Stimulated activated CD4-positive, alpha-beta T cell treated with anti-CD3 and anti-CD28 coated beads, Interleukin-12 subunit alpha, Interleukin-12 subunit beta, amount 100 ng/mL, for 4 hours (primary cell): ENCODE data around the gene TJAP1.

ENCODE experiments used
- DNase-seq: peaks from one replicate; pipeline ENCODE4 v3.0.0-alpha.2; 2020

Gene TJAP1, protein sequence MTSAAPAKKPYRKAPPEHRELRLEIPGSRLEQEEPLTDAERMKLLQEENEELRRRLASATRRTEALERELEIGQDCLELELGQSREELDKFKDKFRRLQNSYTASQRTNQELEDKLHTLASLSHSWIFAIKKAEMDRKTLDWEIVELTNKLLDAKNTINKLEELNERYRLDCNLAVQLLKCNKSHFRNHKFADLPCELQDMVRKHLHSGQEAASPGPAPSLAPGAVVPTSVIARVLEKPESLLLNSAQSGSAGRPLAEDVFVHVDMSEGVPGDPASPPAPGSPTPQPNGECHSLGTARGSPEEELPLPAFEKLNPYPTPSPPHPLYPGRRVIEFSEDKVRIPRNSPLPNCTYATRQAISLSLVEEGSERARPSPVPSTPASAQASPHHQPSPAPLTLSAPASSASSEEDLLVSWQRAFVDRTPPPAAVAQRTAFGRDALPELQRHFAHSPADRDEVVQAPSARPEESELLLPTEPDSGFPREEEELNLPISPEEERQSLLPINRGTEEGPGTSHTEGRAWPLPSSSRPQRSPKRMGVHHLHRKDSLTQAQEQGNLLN

DNA sequence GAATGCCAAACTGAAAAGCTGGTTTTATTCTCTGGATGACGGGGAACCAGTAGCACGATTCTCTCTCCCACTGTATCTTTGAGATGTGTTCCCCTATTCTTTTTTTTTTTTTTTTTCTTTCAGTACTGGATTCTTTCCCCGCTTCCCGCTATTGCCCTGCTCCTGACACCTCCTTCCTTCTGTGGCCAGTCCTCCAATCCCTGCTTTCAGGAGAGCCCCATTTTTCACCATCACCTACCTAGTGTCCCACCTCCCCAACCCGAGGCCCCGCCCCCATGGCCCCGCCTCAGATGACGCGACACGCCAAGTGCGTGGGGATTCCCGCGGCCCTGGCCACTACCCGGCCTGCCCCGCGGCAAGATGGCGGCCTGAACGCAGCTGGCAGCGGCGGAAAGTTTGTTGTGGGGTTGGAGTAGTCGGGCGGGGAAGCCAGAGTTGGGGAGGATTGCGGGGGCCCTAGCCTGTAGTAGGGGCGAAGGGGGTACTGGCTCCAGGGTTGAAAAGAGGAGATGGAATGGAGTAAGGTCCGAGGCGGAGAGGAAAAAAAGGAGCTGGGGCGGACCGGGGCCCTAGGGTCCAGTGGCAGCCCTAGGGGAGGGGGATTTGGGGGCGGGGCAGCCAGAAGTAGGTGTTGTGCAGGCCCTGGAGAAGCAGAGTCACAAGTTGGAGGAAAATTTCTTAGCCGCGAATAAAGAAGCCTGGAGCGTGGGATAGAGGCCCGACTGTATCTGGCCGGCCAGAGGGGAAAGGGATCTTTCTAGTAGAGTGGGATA is at the start of gene TJAP1:
Gene TJAP1 (plus strand): TSS at position 336 of the 773 bp plus-strand sequence. CDS start 21,432 bp downstream, outside the sequence.
- peak; percentile 99 for DNase-seq

DNA sequence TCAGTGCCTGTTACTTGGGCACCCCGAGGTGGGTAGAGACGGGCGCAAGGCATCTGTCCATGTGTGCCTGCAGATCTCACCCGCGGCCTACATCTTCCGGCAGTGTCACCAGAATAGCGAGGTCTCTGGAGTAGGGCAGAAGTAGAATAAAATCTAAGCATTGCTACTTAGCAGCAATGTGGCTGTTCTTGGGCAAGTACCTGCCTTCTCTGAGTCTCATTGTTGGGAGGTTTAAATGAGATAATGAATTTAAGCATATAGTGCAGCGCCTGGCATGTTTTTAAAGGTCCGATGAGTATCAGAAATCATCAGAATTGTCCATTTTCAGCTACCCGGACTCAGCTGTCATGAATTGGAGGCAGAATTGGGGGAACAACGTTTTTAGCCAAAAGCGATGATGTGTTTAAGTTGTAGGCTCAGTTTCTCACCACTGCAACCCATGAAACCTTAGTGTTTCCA is 49.2 kb upstream of the TJAP1 start:
- no peak for DNase-seq

DNA sequence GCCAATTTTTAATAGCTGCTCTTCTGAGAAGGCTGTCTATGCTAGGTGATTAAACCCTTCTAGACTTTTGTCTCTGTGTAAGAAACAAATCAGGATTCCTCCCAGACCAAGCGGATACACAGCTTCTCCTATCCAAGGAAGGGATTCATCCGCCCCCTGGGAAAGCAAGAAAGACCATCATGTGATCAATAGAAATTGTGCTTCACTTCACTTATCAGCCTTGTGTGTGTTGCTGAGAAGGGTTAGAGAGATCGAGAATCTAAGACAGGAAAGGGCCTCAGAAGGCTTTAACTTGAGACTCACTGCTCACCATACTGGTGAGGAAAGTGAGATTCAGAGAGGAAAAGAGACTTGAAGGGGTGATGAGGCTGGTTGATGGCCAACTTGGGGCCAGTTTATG is 48.5 kb upstream of the TJAP1 start:
- DNase-seq, result no peak

DNA sequence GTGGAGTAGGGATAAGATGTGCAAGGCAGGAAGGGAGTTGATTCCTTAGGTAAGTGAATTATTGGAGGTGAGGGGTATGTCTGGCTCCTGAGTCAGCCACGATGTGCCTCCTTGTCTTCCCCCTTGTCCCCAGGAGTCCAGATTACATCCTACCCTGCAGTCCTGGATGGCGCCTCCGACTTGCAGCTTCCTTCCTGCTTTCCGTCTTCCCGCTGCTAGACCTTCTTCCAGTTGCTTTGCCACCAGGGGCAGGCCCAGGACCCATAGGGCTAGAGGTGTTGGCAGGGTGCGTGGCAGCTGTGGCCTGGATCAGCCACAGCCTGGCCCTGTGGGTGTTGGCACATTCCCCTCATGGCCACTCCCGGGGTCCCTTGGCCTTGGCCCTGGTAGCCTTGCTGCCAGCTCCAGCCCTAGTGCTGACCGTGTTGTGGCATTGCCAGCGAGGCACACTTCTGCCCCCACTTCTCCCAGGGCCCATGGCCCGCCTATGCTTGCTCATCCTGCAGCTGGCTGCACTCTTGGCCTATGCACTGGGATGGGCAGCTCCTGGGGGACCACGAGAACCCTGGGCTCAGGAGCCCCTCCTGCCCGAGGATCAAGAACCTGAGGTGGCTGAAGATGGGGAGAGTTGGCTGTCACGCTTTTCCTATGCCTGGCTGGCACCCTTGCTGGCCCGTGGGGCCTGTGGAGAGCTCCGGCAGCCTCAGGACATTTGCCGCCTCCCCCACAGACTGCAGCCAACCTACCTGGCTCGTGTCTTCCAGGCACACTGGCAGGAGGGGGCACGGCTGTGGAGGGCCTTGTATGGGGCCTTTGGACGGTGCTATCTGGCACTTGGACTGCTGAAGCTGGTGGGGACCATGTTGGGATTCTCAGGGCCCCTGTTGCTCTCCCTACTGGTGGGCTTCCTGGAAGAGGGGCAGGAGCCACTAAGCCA is 45.1 kb upstream of the TJAP1 start:
- DNase-seq, result no peak

DNA sequence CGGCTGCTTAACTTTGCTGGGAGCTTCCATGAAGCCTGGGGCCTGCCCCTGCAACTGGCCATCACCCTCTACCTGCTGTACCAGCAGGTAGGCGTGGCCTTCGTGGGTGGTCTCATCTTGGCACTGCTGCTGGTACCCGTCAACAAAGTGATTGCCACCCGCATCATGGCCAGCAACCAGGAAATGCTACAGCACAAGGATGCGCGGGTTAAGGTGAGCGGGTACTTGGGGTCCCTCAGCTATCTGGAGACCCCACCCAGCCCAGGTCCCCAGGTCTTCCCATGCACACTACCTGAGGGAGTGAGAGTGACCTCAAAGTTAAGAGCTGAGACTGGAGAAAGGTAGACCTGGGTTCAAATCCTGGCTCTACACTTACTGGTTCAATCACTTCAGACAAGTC is 44.2 kb upstream of the TJAP1 start:
- DNase-seq, result no peak

DNA sequence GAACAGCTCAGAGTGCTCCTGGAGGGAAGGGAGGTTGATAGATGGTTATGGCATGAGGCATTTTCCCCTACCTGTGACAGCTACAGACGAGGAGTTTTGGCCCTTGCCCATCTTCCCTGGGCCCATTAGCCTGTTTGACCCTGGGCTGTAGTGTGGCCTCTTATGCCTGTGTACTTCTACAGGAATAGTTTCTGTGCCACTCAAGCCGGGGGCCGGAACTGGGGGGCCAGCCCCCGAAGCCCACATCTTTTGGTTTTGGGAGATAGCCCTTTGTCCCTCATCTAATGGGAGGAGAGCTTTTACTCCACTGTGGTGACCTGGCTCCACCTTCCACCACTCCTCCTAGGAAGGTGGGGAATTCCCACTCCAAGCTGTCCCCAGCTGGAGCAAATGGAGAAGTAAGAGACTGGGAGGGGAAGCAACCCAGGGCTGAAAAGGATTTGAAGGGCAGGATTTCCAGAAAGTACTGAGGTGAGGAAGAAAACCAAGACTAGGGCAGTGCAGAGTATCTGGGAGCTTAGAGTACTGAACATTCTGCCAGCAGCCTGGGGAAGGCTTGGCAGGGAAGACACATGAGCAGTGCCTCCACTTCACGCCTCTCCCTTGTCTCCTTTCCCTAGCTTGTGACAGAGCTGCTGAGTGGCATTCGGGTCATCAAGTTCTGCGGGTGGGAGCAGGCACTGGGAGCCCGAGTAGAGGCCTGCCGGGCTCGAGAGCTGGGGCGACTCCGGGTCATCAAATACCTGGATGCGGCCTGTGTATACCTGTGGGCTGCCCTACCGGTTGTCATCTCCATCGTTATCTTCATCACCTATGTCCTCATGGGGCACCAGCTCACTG is 43.1 kb upstream of the TJAP1 start:
- no peak for DNase-seq

DNA sequence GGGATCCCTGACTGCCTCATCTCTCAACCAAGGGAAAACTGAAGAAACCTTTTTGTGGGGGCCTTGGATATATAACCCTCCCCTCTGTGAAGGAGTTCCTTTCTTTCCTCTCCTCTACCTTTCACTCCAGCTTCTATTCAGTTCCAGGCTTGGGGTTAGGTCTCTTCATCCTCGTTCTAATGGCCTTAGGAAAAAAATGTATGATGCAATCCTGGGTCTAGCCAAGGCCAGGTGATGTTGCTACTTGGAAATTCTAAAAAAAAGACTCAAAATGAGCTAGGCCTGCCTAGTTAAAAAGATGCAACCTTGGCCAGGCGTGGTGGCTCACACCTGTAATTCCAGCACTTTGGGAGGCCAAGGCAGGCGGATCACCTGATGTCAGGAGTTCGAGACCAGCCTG is 42.4 kb upstream of the TJAP1 start:
- DNase-seq, result no peak

DNA sequence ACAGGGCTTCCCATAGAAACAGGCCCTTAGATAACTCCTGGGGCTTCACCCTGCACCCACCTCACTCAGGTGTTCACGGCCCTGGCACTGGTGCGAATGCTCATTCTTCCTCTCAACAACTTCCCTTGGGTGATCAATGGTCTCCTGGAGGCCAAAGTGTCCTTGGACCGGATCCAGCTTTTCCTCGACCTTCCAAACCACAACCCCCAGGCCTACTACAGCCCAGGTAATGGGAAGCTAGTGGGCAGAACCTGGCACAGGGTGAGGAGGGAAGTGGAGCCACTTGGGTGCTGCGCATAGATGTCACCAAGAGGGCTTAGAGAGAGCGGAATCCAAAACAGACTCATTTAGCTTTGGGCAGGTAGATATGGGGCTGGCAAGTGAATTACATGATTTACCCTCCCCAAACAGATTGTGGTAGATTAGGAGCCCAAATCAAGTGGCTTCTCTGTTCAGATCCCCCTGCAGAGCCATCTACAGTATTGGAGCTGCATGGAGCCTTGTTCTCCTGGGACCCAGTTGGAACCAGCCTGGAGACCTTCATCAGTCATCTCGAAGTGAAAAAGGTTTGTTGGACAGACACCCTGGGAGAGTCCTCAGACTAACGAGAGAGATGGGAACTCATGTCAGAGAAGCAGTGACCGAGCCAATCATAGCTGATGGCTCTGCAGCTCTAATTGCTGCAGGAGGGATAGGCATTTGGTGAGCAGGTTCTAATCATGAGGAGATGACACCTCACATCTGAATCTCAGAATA is 41.5 kb upstream of the TJAP1 start:
- DNase-seq, result no peak

DNA sequence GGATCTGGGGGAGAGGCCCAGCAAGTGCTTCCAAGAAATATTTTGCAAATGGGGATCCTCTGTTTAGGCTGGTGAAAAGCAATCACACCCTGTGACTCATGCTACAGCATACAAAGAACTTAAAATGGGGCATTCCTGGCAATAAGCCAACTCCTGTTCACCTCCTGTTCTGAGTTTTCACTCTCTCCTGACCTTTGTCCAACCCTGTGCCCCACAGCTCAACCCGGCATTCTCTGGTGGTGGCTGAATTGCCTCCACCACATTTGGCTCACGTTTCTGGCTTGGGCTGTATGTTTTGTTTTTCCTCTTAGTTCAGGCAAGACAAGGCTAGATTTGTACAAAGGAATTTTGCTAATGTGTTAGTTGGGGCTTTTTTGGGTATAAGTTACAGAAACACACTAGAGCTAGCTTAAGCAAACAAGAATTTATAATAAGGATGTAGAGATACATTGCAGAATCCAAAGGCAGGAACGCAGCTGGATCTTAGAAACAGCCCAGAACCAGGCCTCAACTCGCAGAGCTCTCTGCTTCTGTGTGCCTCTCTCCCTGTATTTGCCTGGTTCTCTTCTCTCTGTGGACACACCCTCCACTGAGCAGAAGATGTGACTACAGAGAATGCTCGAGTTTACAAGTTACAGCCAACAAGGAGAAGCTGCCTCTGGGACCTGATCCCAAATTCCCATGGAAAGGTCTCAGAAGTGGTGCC is 40.6 kb upstream of the TJAP1 start:
- DNase-seq, result no peak

DNA sequence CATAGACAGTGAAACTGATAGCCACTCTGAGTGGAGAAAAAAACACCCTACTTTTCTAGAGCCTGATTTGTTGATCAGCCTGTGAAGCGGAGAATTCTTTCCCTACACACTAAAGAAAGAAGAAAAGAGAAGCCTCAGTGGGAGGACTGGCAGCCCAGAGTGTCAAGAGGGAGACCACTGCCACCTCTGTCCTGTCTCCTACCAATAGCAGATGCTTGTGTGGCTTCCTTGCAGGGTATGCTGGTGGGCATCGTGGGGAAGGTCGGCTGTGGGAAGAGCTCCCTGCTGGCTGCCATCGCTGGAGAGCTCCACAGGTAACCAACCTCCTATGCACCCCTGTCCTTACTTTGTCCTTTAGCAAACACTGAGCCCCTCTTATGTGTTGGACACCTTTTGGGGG is 39.7 kb upstream of the TJAP1 start:
- no peak for DNase-seq

DNA sequence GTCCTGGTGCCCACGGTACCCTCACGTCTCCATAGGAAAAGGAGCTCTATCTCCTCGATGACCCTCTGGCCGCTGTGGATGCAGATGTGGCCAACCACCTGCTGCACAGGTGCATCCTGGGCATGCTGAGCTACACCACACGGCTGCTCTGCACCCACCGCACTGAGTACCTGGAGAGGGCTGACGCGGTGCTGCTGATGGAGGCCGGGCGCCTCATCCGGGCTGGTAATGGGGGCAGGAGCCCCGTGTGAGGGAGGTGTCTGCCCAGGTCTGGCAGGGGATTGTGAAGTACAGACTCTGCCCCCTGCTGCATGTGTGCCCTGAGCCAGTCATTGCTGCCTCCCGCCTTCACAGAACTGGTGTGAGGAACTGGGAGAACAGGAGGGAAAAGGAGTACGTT is 34.4 kb upstream of the TJAP1 start:
- no peak for DNase-seq

DNA sequence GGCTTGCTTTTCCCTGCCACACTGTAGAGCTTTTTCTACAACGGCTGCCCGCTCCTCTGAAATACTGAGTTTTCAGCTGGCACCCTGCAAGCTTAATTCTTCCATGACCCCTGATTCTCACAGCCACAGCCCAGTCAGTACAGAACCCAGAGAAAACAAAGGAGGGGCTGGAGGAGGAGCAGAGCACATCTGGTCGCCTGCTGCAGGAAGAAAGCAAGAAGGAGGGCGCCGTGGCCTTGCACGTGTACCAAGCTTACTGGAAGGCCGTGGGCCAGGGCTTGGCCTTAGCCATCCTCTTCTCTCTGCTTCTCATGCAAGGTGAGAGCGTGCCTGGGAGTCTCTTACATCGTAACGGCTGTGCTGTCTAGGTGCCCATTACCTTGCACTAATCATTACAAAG is 33.3 kb upstream of the TJAP1 start:
- no peak for DNase-seq

DNA sequence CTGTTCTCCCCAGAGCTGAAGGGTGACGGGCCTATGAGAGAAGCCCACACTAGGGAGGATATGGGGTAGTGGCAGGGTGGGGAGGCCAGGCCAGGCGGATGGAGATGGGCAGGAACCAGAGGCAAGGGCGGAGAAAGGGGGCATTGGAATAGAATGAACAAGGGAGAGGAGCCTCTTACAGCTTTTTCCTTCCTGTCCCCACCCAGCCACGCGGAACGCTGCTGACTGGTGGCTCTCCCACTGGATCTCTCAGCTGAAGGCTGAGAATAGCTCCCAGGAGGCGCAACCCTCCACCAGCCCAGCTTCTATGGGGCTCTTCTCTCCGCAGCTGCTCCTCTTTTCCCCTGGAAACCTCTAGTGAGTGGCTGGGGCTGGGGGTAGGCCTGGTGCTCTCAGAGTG is 32.8 kb upstream of the TJAP1 start:
- no peak for DNase-seq

DNA sequence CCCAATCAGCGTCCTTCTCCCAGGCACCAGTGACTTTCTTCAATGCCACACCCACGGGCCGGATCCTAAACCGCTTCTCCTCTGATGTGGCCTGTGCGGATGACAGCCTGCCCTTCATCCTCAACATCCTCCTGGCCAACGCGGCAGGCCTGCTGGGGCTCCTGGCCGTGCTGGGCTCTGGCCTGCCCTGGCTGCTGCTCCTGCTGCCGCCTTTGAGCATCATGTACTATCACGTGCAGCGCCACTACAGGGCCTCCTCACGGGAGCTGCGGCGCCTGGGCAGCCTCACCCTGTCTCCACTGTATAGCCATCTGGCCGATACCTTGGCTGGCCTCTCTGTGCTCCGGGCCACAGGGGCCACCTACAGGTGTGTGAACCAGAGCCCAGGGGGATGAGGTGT is 31.8 kb upstream of the TJAP1 start:
- no peak for DNase-seq

DNA sequence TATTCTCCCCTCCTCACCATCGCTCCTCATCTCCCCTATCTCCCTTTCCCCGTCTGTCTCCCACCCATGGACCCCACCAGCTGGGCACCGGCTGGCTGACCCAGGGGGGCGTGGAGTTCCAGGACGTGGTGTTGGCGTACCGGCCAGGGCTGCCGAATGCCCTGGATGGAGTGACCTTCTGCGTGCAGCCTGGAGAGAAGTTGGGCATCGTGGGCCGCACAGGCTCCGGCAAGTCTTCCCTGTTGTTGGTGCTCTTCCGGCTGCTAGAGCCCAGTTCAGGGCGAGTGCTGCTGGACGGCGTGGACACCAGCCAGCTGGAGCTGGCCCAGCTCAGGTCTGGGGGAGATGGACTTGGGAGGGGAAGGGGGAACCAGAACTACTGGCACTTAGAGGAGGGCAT is 29.8 kb upstream of the TJAP1 start:
- no peak for DNase-seq

DNA sequence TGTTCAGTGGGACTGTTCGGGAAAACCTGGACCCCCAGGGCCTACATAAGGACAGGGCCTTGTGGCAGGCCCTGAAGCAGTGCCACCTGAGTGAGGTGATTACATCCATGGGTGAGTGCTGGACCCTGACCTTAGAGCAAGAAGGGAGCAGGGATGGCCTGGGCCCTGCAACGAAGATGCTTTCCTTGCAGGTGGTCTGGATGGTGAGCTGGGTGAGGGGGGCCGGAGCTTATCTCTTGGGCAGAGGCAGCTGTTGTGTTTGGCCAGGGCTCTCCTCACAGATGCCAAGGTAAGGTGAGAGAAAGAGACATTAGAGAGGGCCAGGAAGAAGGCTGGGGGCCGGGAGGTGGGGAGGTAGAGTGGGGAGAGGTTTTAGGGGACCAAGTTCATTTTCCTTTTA is 28.5 kb upstream of the TJAP1 start:
- DNase-seq, result no peak

DNA sequence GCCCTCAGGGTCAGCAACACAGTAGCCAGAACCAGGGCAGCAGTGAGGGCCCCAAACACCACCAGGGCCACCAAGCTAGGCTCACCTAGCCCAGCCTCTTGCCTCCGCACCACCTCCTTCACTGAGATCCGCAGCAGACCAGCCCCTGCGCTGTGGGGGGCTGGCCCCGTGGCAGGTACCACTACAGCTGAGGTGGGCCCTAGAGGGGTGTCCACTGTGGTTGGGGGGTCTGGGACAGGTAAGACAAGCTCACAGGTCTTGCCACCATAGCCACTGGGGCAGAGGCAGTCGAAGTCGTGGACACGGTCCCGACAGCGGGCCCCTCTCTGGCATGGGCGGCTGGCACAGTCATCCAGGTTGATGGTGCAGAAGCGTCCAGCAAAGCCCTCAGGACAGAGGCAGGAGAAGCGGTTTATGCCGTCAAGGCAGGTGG is 26.7 kb upstream of the TJAP1 start:
- DNase-seq, result no peak

DNA sequence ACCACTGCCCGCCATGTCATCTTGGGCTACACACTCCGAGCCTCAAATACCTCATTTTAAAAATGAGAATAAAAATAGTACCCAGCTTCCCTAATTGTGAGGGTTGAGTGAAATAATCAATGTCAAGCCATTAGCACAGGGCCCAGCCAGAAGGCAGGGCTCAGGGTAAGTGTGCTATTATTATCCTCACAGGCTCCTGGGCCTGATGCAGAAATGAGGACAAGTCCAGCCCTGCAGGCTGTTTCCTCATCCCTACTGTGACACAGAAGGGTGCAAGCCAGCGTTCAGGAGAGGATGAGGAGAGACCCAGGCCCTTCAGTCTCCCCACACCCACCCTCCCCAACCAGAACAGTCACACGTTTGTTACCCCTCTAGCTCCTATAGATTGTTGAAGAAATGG is 26.0 kb upstream of the TJAP1 start:
- no peak for DNase-seq

DNA sequence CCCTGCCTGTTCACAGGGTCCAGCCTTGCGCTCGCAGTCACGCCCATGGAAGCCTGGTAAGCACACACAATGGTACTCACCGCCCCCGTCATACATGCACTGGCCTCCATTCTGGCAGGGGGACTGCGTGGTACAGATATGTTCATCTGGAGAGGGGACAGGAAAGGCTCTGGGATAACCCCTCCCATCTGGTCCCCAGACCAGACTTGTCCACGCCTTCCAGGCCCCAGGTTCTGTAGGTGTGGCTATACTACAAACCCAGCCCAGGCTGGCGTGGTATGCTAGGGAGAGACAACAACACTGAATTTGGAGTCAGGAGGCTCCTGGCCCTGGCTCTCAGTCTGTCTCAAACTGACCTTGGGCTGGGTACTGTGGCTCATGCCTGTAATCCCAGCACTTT is 25.4 kb upstream of the TJAP1 start:
- no peak for DNase-seq

DNA sequence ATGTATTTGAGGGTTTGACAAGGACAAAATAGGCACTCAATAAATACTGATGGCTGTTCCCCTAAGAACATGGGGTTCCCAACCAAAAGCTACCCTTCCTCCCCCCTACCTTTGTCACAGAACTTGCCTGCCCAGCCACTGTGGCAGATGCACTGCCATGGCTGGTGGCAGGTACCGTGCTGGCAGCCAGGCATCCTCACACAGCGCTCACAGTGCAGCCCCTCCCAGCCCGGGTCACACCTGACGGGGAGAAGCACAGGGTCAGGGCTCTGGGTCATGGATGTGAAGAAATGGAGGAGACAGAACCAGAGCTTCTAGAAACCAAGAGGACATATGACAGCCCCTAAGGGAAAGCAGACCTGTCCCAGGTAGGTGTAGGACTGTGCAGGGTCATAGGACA is 24.5 kb upstream of the TJAP1 start:
- DNase-seq, result no peak
